Measurements from ENCODE around the gene KRT33A.

GRCh38 chr17:41396340-41396739 is 45.7 kb upstream of the KRT33A start:
- TF ChIP-seq CTCF (IDR thresholded peaks at IDR 0.05; ENCODE audit: borderline replicate concordance, extremely low read depth, low read length, poor library complexity, severe bottlenecking) (no peak), EZH2 (IDR thresholded peaks at IDR 0.05; ENCODE audit: borderline replicate concordance, low read depth, low read length, severe bottlenecking) (no peak)

Measured in DND-41 (cell line).